OCI-LY7 (cell line): ENCODE data around the gene SLC24A4. TPM values are rescaled to one million over a fixed set of nuclear protein-coding genes. Genes with fewer than 3 reads are reported as not detected.

Source experiments
- BruUV-seq: library from RNA; stranded (reverse); fragments of 400-500 nt; replicated peaks from 2 replicates; lab custom pipeline; 2021; lab: Mats Ljungman, UMichigan
- CTCF ChIA-PET: fragments of 300-600 bp; sonication (Branson Sonifier 250); formaldehyde crosslinking; loops from one replicate; lab custom pipeline; 2022; ENCODE audit warnings: antibody characterized with exemption; ENCODE audit not compliant: unreplicated experiment; lab: Charles Lee
- POLR2A ChIA-PET: fragments of 300-600 bp; sonication (Branson Sonifier 250); formaldehyde crosslinking; loops from one replicate; lab custom pipeline; 2022; ENCODE audit warnings: antibody characterized with exemption; lab: Charles Lee
- DNase-seq: peaks from one replicate; pipeline ENCODE4 v3.0.0-alpha.2; 2015; ENCODE audit warnings: low spot score
- H2AFZ ChIP-seq: fragments of 200-600 bp; sonication (generic), shearing (Covaris generic); 2 replicates; pipeline ENCODE4 v1.6.1; 2014; ENCODE audit warnings: mild to moderate bottlenecking, antibody characterized with exemption, low read length, moderate library complexity
- H3K27ac ChIP-seq: fragments of 200-600 bp; sonication (generic); 2 replicates; pipeline ENCODE4 v1.5.1; 2014; ENCODE audit warnings: mixed run types, low read depth, mild to moderate bottlenecking, moderate library complexity, low read length, inconsistent platforms; ENCODE audit not compliant: poor library complexity, severe bottlenecking
- H3K36me3 ChIP-seq: fragments of 200-600 bp; sonication (generic); 2 replicates; pipeline ENCODE4 v1.6.1; 2014; ENCODE audit warnings: mild to moderate bottlenecking, antibody characterized with exemption, low read length, moderate library complexity, mixed read lengths; ENCODE audit not compliant: insufficient read depth
- H3K4me1 ChIP-seq: fragments of 200-600 bp; sonication (generic); 2 replicates; pipeline ENCODE4 v1.5.1; 2014; ENCODE audit warnings: mild to moderate bottlenecking, low read length; ENCODE audit not compliant: insufficient read depth, poor library complexity, severe bottlenecking
- H3K4me2 ChIP-seq: fragments of 200-600 bp; sonication (generic); 2 replicates; pipeline ENCODE4 v1.6.1; 2014; ENCODE audit warnings: mild to moderate bottlenecking, low read length
- H3K4me3 ChIP-seq: fragments of 200-600 bp; sonication (generic); 2 replicates; pipeline ENCODE4 v1.5.1; 2014; ENCODE audit warnings: mild to moderate bottlenecking, low read depth, low read length; ENCODE audit not compliant: poor library complexity, severe bottlenecking
- H3K79me2 ChIP-seq: fragments of 200-600 bp; sonication (generic); 2 replicates; pipeline ENCODE4 v1.6.1; 2016; ENCODE audit warnings: low read depth, mild to moderate bottlenecking, low read length, moderate library complexity, mixed read lengths; ENCODE audit not compliant: insufficient read depth
- H3K9me2 ChIP-seq: fragments of 200-600 bp; sonication (generic); 2 replicates; pipeline ENCODE4 v1.6.1; 2016; ENCODE audit warnings: mild to moderate bottlenecking, low read length, mixed read lengths; ENCODE audit not compliant: insufficient read depth
- H3K9me3 ChIP-seq: fragments of 200-600 bp; sonication (generic); 2 replicates; pipeline ENCODE4 v1.6.1; 2014; ENCODE audit warnings: mild to moderate bottlenecking, mixed run types, low read length, mixed read lengths
- H4K20me1 ChIP-seq: fragments of 200-600 bp; sonication (generic); 2 replicates; pipeline ENCODE4 v1.6.1; 2014; ENCODE audit warnings: mild to moderate bottlenecking, antibody characterized with exemption, low read length, moderate library complexity, mixed read lengths; ENCODE audit not compliant: insufficient read depth
- EZH2phosphoT487 ChIP-seq: fragments of 200-600 bp; sonication (generic); IDR thresholded peaks from 2 replicates; pipeline ENCODE4 v1.6.1; 2018; ENCODE audit warnings: low read depth, borderline replicate concordance, mild to moderate bottlenecking, mixed run types, antibody characterized with exemption, low read length, moderate library complexity, mixed read lengths
- intact Hi-C: fragments of 100-400 bp; cut with micrococcal nuclease; formaldehyde crosslinking; loops from one replicate; pipeline ENCODE4 v1.10.0; 2022; ENCODE audit not compliant: unreplicated experiment
- total RNA-seq, 2 experiments: library from RNA; depleted of rRNA in 1 of 2; stranded (reverse); fragments of >200 nt in 1 of 2; shearing (Covaris generic) in 1 of 2; gene quantifications; 2 replicates each; pipeline ENCODE4 v1.2.3, GENCODE V29; 2014 to 2022
- TF ChIP-seq, protein P1 (sequence below): fragments of 200-600 bp; sonication (generic); conservative IDR thresholded peaks from 2 replicates; pipeline ENCODE4 v1.5.1; 2014; ENCODE audit warnings: mild to moderate bottlenecking, antibody characterized with exemption, low read length, moderate library complexity, mixed read lengths

The SLC24A4 gene
- total RNA-seq, 2 experiments from 2014 or later: not detected

DNA sequence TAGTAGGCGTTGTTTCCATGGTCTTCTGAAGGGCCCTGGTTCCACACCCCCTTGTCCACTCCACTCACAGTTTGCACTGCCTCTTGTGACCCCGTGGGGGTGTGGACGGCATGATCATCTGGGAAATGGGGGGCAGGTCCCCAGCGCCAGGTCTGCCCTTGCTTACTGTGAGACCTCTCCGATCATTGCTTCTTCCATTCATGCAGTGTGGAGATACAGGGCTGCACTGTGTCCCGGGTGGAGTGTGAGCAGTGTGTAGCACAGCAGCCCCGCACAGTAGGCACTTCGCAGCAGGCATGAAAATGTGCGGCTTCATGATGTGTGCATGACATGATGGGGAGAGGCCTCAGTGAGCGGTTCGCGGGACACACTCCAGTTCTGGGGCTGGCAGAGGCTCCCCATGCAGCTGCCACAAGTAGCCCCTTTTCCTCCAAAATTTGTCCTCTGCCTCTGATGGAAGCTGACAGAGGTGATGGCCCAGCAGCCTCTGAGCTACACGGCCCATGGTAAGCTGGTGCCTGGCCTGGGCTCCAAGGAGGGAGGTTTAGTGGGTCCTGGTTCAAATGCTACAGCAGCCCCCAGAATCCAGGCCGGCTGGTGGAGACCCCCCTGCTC, 205.6 kb downstream of the SLC24A4 start:
- ChIA-PET POLR2A (no interaction called here), CTCF (no interaction called here)
- BruUV-seq: no TSS peak
- no peak for TF ChIP-seq EZH2phosphoT487
- TF ChIP-seq, protein P1, sequence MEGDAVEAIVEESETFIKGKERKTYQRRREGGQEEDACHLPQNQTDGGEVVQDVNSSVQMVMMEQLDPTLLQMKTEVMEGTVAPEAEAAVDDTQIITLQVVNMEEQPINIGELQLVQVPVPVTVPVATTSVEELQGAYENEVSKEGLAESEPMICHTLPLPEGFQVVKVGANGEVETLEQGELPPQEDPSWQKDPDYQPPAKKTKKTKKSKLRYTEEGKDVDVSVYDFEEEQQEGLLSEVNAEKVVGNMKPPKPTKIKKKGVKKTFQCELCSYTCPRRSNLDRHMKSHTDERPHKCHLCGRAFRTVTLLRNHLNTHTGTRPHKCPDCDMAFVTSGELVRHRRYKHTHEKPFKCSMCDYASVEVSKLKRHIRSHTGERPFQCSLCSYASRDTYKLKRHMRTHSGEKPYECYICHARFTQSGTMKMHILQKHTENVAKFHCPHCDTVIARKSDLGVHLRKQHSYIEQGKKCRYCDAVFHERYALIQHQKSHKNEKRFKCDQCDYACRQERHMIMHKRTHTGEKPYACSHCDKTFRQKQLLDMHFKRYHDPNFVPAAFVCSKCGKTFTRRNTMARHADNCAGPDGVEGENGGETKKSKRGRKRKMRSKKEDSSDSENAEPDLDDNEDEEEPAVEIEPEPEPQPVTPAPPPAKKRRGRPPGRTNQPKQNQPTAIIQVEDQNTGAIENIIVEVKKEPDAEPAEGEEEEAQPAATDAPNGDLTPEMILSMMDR: no peak
- no peaks in the 10 kb centered on the region for H3K9me2 ChIP-seq
- intact Hi-C loops: no loop called here
- H2AFZ ChIP-seq: no peak overlapping the region
- no peaks in the 10 kb centered on the region for H3K4me1 ChIP-seq
- no peaks in the 10 kb centered on the region for H3K79me2 ChIP-seq
- no peaks in the 10 kb centered on the region for H4K20me1 ChIP-seq
- H3K36me3 ChIP-seq: no peaks in the 10 kb centered on the region
- H3K4me3 ChIP-seq: no peak overlapping the region
- DNase-seq: no peak
- no peak overlapping the region for H3K4me2 ChIP-seq
- no peaks in the 10 kb centered on the region for H3K9me3 ChIP-seq
- no peak overlapping the region for H3K27ac ChIP-seq

DNA sequence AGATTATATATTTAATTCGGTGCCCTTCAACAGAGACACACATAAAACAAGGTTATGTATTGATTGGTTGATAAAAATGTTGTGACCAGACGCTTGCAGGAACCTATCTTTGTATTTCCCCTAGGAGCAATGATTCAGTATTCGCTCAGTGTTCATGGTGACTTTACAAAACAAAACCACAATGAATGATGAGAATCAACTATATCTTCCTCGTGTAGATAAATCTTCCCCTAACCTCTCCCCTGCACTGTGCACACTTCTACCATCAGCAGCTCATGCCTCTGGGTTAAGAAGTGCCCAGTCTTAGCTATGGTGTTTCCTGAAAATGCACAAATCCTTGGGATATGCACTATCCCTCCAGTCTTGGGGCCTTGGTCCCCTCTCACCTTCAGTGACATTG, 206.9 kb downstream of the SLC24A4 start:
- CTCF ChIA-PET: no interaction called here
- H3K9me2 ChIP-seq: no peaks in the 10 kb centered on the region
- no peak for DNase-seq
- intact Hi-C loops: no loop called here
- no TSS peak for BruUV-seq
- H3K36me3 ChIP-seq: no peaks in the 10 kb centered on the region
- peaks cover under 1% of the 10 kb centered on the region for H3K4me1 ChIP-seq
- POLR2A ChIA-PET: no interaction called here
- H3K9me3 ChIP-seq: no peaks in the 10 kb centered on the region
- no peak overlapping the region for H3K4me3 ChIP-seq
- no peak overlapping the region for H3K4me2 ChIP-seq
- H3K79me2 ChIP-seq: no peaks in the 10 kb centered on the region
- H3K27ac ChIP-seq: no peak overlapping the region
- H4K20me1 ChIP-seq: no peaks in the 10 kb centered on the region
- TF ChIP-seq EZH2phosphoT487: no peak
- TF ChIP-seq, protein P1: no peak
- no peak overlapping the region for H2AFZ ChIP-seq

DNA sequence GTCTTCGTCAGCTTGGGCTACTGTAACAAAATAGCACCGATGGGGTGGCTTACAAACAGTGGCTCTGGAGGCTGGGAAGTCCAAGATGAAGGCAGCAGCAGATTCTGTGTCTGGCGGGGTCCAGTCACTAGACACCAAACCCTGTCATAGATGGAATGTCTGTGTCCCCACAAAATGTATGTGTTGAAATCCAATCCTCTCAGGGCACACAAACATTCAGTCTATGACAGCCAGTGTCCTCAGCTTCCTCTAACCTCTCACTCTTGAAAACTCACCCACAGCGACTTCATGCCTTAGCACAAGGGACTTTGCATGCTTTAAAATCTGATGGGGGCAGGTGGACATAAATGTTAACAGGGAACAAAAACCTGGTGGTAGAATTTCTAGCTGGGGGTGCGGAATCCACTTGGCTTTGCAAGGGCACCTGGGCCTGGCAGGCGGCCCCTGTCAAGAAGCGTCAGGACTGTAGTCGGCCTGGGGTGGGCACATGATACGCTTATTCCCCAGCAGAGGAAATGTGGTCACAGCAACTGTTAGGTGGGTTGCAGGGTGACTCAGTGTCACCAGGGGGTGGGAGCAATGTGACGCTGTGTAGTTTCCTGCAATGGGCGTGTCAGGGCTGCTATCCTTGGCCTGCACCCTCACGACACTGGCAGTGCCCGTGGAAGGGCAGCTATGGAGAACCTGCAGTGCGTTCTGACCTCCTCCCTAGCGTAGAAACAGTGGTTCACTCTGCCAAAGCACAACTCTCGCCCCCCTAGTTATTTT, 208.3 kb downstream of the SLC24A4 start:
- Histone ChIP-seq H3K9me2 (no peaks in the 10 kb centered on the region), H2AFZ (no peak overlapping the region), H3K4me1 (peaks cover 7% of the 10 kb centered on the region), H3K79me2 (no peaks in the 10 kb centered on the region), H3K4me2 (no peak overlapping the region), H3K36me3 (no peaks in the 10 kb centered on the region), H3K27ac (no peak overlapping the region), H3K4me3 (no peak overlapping the region), H4K20me1 (no peaks in the 10 kb centered on the region), H3K9me3 (no peaks in the 10 kb centered on the region)
- CTCF ChIA-PET: no interaction called here
- no peak for TF ChIP-seq EZH2phosphoT487
- TF ChIP-seq, protein P1: no peak
- intact Hi-C loops: no loop called here
- POLR2A ChIA-PET: no interaction called here
- BruUV-seq: no TSS peak
- no peak for DNase-seq
